ENCODE measurements around the gene NUP58.
"Not testable (repeated sequence)": the region's sequence is repeated elsewhere in the genome, so short reads cannot be mapped to it uniquely, and the experiment has no call there.

Gene NUP58

GRCh38 chr13:25310891-25311290, 9.5 kb downstream of the NUP58 start:
- Mint-ChIP-seq H3K4me3 (no peak overlapping the region), H3K27me3 (ENCODE audit: low read depth, poor library complexity) (no peaks in the 10 kb centered on the region), H3K27ac (no peak overlapping the region), H3K36me3 (ENCODE audit: low read depth) (peaks cover 64% of the 10 kb centered on the region), H3K4me1 (no peaks in the 10 kb centered on the region), H3K9me3 (no peaks in the 10 kb centered on the region)
- TF ChIP-seq CTCF (IDR thresholded peaks at IDR 0.05): no peak
- DNase-seq: no peak

- not testable (repeated sequence) for H3K27ac Mint-ChIP-seq; H3K27me3 Mint-ChIP-seq (ENCODE audit: low read depth, poor library complexity); H3K4me3 Mint-ChIP-seq; H3K9me3 Mint-ChIP-seq; H3K4me1 Mint-ChIP-seq; DNase-seq
- H3K36me3 Mint-ChIP-seq (ENCODE audit: low read depth): peaks cover 40% of the 10 kb centered on the region
Measured at GRCh38 chr13:25318946-25319345, 17.5 kb downstream of the NUP58 start.

GRCh38 chr13:25319771-25320170, 18.3 kb downstream of the NUP58 start:
- no peak for DNase-seq
- H3K4me3 Mint-ChIP-seq: no peak overlapping the region

GRCh38 chr13:25324100-25324499, 22.7 kb downstream of the NUP58 start:
- no peak for TF ChIP-seq CTCF (IDR thresholded peaks at IDR 0.05)
- H3K27me3 Mint-ChIP-seq (ENCODE audit: low read depth, poor library complexity): no peaks in the 10 kb centered on the region
- DNase-seq: no peak

More at GRCh38 chr13:25319771-25320170, 18.3 kb downstream of the NUP58 start:
- no peak overlapping the region for H3K27ac Mint-ChIP-seq
- TF ChIP-seq CTCF (IDR thresholded peaks at IDR 0.05): no peak
- H3K9me3 Mint-ChIP-seq: no peaks in the 10 kb centered on the region
- H3K27me3 Mint-ChIP-seq (ENCODE audit: low read depth, poor library complexity): no peaks in the 10 kb centered on the region
- no peaks in the 10 kb centered on the region for H3K4me1 Mint-ChIP-seq
- peaks cover 39% of the 10 kb centered on the region for H3K36me3 Mint-ChIP-seq (ENCODE audit: low read depth)

GRCh38 chr13:25329706-25330105, 28.3 kb downstream of the NUP58 start:
- TF ChIP-seq CTCF (IDR thresholded peaks at IDR 0.05): no peak
- peaks cover 52% of the 10 kb centered on the region for H3K36me3 Mint-ChIP-seq (ENCODE audit: low read depth)
- no peak for DNase-seq
- peak overlapping the region; percentile 39 for H3K27ac Mint-ChIP-seq
- no peaks in the 10 kb centered on the region for H3K4me1 Mint-ChIP-seq
- no peak overlapping the region for H3K4me3 Mint-ChIP-seq
- H3K27me3 Mint-ChIP-seq (ENCODE audit: low read depth, poor library complexity): no peaks in the 10 kb centered on the region
- no peaks in the 10 kb centered on the region for H3K9me3 Mint-ChIP-seq

More at GRCh38 chr13:25324100-25324499, 22.7 kb downstream of the NUP58 start:
- H3K4me3 Mint-ChIP-seq: no peak overlapping the region
- no peaks in the 10 kb centered on the region for H3K9me3 Mint-ChIP-seq
- H3K27ac Mint-ChIP-seq: peak overlapping the region; percentile 14
- H3K36me3 Mint-ChIP-seq (ENCODE audit: low read depth): peaks cover 29% of the 10 kb centered on the region
- H3K4me1 Mint-ChIP-seq: no peaks in the 10 kb centered on the region

GRCh38 chr13:25330541-25330940, 29.1 kb downstream of the NUP58 start:
- TF ChIP-seq CTCF (IDR thresholded peaks at IDR 0.05): no peak
- H3K36me3 Mint-ChIP-seq (ENCODE audit: low read depth): peaks cover 48% of the 10 kb centered on the region
- no peak overlapping the region for H3K27ac Mint-ChIP-seq
- H3K9me3 Mint-ChIP-seq: no peaks in the 10 kb centered on the region
- H3K4me3 Mint-ChIP-seq: no peak overlapping the region
- no peak for DNase-seq
- no peaks in the 10 kb centered on the region for H3K27me3 Mint-ChIP-seq (ENCODE audit: low read depth, poor library complexity)
- no peaks in the 10 kb centered on the region for H3K4me1 Mint-ChIP-seq
